Breast epithelium (tissue), 3 donors: ENCODE measurements around the gene RNASET2.

Experiments used
- CTCF ChIP-seq, 3 donors: fragments of 450-650 bp; IDR thresholded peaks; one replicate each; pipeline ENCODE4 v1.5.1; 2016 to 2017; ENCODE audit warnings: antibody characterized with exemption in 3 of 3, mild to moderate bottlenecking in 3 of 3, moderate library complexity in 3 of 3
- POLR2AphosphoS5 ChIP-seq, 3 donors: sonication (generic); formaldehyde crosslinking; IDR thresholded peaks; one replicate each; pipeline ENCODE4 v1.6.1; 2017; ENCODE audit warnings: antibody characterized with exemption in 3 of 3

GRCh38 chr6:166938704-166939103 lies 17.6 kb downstream of the RNASET2 start:
- no peak for TF ChIP-seq CTCF (IDR thresholded peaks at IDR 0.05)
- TF ChIP-seq POLR2AphosphoS5 (IDR thresholded peaks at IDR 0.05), result no peak
